Ishikawa (cell line): Measurements from ENCODE around the gene RIN3.

ENCODE experiments used
- FOXM1 ChIP-seq: IDR thresholded peaks from 2 replicates; pipeline ENCODE4 v1.6.1; 2012; ENCODE audit warnings: low read depth, borderline replicate concordance
- RAD21 ChIP-seq: IDR thresholded peaks from 2 replicates; pipeline ENCODE4 v1.6.1; 2012; ENCODE audit warnings: low read depth
- TEAD4 ChIP-seq: IDR thresholded peaks from 2 replicates; pipeline ENCODE4 v1.6.1; 2012
- YY1 ChIP-seq: IDR thresholded peaks from 2 replicates; pipeline ENCODE4 v1.6.1; 2012; ENCODE audit warnings: low read depth
- ZBTB7A ChIP-seq: IDR thresholded peaks from 2 replicates; pipeline ENCODE4 v1.6.1; 2012; ENCODE audit warnings: low read depth

DNA sequence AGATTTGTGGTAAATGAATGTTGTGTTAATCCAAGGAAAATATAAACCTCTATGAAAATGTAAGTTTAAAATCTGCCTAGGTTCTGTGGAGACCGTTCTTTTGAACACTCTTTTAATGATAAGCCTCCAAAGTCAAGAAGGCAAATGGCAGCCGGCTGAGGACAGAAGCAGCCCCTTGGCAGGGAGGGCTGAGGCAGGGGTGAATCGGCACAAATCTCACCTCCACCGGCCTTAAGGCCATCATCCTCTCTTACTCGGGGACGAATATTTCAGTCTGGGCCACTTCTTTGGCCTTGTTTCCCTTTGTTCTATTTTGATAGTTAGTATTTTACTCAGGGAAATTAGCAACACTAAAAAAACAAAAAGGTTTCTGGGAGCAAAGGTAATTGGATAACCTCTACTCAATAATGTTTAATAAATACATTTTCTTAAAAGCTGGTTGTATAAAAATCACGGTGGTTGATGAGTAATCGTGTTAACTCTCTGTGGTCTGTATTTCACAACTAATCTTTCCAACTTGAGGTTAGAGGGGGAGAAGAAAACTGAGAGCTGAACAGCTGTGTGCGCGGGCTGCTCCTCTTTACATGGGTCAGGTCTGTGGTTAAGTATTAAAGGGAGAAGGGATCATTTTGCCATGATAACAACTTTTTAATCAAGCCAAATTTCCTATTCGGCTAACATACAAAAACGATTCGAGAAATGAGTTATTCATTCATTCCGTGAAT is 216.2 kb downstream of the RIN3 start:
- TF ChIP-seq YY1 (no peak), RAD21 (no peak), FOXM1 (no peak), TEAD4 (no peak), ZBTB7A (no peak)
